ENCODE results near the gene FNTB. TPM values are rescaled to one million over a fixed set of nuclear protein-coding genes. Genes with fewer than 3 reads are reported as not detected.

The FNTB gene
- total and polyA plus RNA-seq, 2 of the 8 experiments (the other 6 are each of a cell fraction or from before 2014, with no cell fraction given): 16.0 to 20.7 TPM

DNA sequence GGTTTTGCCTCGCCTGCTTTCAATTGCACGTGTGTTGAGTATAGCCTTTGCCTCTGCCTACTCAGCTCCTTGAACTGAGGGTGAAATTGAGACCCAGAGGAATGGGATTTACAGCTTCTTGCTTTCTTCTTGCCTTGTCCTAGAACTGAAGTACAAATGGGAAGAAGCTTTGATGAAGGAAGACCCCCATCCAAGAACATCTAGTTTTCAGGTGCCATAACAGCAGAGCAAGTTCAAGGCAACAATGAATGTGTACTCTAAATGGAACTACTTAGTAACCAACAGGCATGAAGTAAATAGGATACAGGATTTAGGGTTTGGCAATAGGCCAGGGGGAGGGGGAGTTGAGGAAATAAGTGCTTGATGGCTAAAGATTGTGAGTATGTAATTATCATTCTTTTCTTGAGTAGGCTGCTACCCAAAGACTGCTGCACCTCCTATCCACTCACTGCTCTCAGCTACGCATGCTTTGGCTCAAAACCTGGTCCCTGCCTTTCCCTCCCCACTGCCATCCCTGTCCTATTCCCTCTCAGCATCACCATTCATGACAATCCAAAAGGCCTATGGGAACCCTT is 46.3 kb upstream of the FNTB start (continued):
- TF ChIP-seq EP300 (IDR thresholded peaks at IDR 0.05; ENCODE audit: borderline replicate concordance in 1 of 2, low read depth in 2 of 2, low read length in 2 of 2) (no peak), NANOG (IDR thresholded peaks at IDR 0.05; ENCODE audit: insufficient read depth, low read depth, low read length, poor library complexity, severe bottlenecking) (no peak), GABPA (IDR thresholded peaks at IDR 0.05; ENCODE audit: borderline replicate concordance, insufficient read depth, low read length) (no peak), KDM5A (IDR thresholded peaks at IDR 0.05; ENCODE audit: low read length) (no peak), USF2 (IDR thresholded peaks at IDR 0.05; ENCODE audit: low read length) (no peak), NRF1 (IDR thresholded peaks at IDR 0.05; ENCODE audit: low read depth, low read length) (no peak), SP2 (IDR thresholded peaks at IDR 0.05; ENCODE audit: low read length) (no peak), RBBP5 (IDR thresholded peaks at IDR 0.05; ENCODE audit: borderline replicate concordance, low read depth, low read length) (no peak)
